GM19099 (cell line): ENCODE measurements around the gene INSM2.

Source experiments
- POLR2A ChIP-seq: IDR thresholded peaks from 3 replicates; pipeline ENCODE4 v1.6.1; 2011; ENCODE audit warnings: low read depth; ENCODE audit not compliant: insufficient read length; ENCODE audit errors: extremely low read depth

The INSM2 gene

DNA sequence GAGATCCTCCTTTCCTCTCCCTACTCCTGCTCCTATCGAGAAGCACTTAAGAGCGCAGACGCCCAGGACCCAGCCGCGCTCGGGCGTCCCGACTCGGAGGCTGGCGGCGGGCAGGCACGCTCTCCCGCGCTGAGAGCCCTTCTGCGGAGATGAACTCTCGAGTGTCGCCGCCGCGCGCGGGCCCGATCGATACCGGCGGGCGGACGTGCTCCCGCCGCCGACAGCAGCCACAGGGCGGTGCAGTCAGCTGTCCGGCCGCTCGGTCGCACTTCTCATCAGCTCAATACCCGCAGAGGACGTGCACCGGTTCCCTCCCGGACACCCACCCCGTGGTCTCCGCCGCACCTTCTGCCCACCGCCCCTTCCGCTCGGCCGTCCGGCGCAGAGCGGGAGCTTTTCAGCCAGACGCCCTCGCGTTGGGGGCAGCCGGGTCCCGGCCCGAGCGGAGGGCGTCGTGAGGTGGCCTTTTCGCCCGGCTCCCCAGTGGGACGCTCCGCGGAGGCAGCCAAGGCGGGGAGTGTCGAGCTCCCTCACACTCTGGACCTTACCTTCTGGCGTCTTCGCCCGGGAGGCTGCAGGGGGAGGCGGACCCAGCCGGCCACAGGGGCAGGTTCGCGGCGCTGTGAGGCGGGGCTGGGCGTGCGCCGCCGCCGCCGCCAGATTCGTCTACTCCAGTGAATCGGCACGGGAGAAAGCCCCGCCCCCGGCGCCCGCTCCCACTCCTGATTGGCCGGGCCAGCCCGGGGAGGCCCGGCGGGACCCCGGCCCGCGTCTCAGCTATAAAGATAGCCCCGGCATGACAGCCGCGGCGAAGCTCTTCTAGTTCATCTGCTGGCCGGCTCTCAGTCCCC lies at the start of gene INSM2:
Gene INSM2, plus strand, starts transcription at position 808 of the 851 bp plus-strand sequence. CDS start 89 bp downstream, outside the sequence.
- TF ChIP-seq POLR2A: no peak

DNA sequence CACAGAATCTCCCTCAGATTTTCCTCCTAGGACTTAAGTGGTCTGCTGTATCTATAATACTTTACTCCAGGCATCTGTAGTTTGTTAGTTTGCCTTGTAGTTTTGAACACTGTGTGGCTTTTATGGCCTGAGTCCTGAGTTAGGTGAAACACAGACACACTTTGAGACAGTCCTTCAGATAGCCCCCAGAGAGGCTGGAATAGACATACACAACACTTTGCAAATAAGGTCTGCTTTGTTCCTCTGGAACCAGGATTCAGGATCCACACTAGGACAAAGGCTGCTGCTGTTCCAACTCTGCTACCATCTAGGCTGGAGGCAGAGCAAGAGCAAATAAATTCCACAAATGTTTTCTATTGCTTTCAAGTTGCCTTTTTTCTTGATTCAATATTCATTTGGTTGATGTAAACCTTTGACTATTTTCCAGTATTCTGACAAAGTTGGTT lies 41.4 kb upstream of the INSM2 start:
- no peak for TF ChIP-seq POLR2A

DNA sequence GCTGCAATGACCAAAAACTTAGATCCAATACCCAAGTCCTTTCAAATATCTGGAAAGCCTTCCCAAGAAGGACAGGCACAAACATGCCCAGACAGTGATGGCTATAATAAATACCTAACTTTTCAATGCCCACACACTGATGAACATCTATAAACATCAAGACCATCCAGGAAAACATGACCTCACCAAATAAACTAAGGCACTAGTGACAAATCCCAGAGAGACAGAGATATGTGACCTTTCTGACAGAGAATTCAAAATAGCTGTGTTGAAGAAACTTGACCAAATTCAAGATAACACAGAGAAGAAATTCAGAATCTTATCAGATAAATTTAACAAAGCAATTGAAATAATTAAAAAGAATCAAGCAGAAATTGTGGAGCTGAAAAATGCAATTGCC lies 38.7 kb upstream of the INSM2 start:
- no peak for TF ChIP-seq POLR2A

DNA sequence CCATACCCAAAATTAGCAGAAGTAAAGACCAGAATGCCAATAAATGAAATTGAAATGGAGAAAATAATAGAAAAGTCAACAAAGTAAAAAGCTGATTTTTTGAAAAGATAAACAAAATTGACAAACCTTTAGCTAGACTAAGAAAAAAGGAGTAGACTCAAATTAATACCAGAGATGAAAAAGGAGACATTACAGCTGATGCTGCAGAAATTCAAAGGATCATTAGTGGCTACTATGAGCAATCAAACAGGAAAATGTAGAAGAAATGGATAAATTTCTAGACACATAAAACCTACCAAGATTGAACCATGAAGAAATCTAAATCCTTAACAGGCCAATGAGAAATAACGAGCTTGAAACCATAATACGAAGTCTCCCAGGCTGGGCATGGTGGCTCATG lies 34.8 kb upstream of the INSM2 start:
- TF ChIP-seq POLR2A: no peak

- no peak for TF ChIP-seq POLR2A
Measured at GRCh38 chr14:35503646-35504045, 30.3 kb upstream of the INSM2 start.

GRCh38 chr14:35504260-35504659 lies 29.7 kb upstream of the INSM2 start:
- TF ChIP-seq POLR2A: no peak

DNA sequence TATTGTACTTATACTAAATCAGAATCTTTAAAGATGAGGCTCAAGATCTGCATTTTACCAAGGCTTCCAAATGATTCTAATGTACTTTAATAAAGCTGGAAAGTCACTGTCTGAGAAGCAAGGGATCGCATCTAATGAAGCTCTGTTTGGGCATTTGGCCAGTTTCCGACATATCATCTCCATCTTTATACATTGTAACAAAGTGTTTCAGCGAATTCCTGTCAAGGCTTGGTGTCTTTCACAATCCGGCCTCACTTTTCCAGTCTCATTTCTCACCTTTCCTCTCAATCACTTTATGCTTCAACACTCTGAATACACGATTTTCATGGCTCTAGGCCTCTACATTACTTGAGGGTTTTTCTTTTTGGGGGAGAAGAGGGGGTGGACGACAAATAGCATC lies 27.5 kb upstream of the INSM2 start:
- no peak for TF ChIP-seq POLR2A

GRCh38 chr14:35506927-35507326 lies 27.0 kb upstream of the INSM2 start:
- no peak for TF ChIP-seq POLR2A

DNA sequence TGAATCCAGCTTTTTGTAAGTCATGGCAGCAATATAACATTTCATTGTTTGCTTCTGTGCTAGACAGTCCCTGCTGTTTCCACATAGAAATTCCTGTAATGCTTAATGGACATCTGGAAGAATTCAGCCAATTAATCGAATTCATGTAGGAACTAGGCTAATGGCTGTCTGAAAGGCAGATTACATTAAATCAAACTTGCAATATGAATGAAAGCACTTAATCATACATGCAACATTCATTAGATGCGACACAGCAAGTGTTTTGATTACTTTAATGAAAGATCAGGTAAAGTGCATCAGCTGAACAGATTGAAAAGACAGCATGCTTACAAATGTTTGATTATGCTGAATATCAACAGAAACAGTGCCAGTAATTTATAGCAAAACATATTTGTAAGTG lies 24.1 kb upstream of the INSM2 start:
- TF ChIP-seq POLR2A: no peak

DNA sequence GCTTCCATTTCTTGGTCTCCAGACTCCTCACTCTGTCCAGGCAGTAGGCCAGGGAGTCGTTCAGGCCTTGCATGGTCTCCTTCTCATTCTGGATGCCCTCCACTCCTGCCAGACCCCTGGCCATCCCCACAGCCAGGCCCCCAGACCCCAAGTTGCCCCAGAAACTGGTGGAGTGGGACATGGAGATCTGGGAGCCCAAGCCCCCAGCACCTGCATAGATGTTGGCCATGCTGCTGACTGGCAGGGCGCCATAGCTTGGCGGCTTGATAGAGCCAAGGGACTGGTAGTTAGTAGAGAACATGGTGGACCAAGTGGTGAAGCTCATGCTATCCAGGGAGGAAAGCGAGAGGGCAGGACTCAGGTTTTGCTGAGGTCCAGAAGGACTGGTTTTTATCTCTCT lies 21.2 kb upstream of the INSM2 start:
- no peak for TF ChIP-seq POLR2A

GRCh38 chr14:35515916-35516315 lies 18.0 kb upstream of the INSM2 start:
- no peak for TF ChIP-seq POLR2A

DNA sequence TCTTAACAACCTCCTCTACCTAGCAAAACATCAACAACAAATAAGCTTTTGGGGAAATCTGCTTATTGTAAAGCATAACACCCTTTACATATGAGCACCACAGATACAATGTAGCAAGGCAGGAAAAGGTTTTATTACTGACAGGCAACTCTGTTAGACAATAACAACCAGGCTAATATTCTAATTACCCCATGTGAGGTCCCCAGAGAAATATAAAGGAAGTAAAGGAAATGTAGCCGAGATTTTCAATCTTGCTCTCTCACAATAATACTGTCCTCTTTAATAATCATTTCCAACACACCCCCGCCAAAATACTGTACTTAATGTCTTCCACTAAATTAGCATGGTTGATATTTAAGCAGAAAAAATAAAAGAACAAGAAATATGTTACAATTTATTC lies 14.0 kb upstream of the INSM2 start:
- no peak for TF ChIP-seq POLR2A

DNA sequence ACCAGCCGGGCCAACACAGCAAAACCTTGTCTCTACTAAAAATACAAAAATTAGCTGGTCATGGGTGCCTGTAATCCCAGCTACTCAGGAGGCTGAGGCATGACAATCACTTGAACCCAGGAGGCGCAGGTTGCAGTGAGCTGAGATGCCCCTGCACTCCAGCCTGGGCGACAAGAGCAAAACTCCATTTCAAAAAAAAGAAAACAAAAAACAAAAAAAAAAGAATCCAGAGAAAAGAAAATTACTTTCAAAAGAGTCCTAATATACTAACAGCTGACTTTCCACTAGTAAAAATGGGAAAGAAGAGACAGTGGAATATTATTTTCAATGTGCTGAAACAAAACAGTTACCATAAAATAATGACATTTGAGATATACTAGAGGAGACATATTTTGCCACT lies 8.3 kb upstream of the INSM2 start:
- TF ChIP-seq POLR2A: no peak

DNA sequence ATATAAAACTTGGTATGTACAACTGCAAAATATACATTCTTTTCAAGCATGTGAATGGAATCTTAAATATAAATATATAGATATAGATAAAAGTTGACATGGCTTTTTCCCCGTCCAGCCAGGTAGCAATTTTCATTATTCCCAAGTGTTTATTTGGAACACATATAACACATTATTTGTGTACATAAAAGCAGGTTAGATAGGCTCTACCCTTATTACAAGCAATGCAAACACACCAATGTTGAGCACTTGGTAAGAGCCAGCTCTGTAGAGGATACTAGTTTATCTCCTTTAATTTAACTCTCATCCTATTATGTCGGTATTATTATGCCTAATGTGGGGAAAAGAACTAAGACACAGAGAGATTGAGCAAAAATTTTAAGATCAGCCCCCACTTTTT lies 7.0 kb upstream of the INSM2 start:
- no peak for TF ChIP-seq POLR2A

DNA sequence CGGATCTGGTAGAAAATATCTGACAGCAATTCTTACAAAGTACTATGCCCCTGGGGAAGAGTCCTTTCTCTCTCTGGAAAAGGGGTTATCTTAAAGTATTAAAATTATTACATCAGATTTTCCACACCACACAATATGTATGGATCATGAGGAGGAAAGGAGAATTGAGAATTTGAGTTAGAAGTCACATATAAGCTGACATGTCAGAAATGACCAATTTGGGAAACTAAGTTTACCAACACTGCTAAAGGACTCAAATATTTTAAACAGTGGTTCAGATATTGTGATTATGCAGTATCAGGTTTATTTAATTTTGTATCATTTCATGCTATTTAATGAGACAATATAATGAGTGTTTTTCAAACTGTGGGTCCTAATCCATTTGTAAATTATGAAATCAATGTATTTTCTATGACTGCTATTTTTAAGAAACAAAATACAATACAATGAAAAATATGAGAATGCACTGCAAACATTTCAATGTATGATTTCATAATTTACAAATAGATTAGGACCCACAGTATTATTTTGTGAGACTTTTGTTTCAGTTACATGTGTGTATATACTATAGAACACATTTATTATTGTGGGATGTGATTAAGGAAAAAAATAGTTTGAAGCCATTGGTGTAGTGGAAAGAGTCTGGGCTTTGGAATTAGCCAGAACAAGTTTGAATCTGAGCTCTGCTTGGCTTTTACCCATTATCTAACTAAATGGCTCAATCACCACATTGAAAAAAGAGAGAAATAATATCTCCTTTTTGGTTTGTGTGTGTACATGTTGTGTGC lies 1.8 kb upstream of the INSM2 start:
- no peak for TF ChIP-seq POLR2A

DNA sequence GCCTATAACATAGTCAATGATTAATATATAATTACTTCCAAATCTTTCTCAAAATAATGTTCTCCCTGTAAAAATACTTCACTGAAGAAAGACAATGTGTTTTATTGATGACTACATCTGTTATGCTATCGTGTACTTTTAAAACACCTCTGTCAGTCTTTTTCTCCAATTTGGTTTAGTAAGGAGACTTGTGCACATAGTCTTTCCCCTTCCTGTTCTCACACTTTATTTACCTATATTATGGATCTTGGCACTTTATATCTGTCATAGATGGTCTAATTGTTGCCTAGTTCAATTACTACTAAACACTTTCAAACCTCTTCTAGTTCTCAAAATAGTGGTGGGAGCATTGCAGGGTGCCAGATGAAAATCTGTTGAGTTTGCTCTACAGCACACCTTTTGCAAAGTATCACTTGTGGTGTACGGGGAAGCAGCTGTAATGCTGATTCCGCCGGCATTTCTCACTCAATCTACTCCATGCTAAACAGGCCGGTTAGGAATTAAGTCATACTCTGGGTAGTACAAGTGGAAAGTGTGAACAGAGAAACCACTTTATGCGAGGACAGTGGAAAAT lies 1.1 kb upstream of the INSM2 start:
- TF ChIP-seq POLR2A: no peak

- no peak for TF ChIP-seq POLR2A
Measured at GRCh38 chr14:35534208-35534872, 376 bp downstream of the INSM2 start.
